GM20431 (cell line): ENCODE measurements around the gene NTN5.

Experiments
- in situ Hi-C: fragments of 300-500 bp; cut with MseI, MboI; formaldehyde crosslinking; loops from one replicate; pipeline ENCODE4 v1.15.0; 2020; ENCODE audit warnings: low sequenced_read_pairs; ENCODE audit not compliant: unreplicated experiment

Gene NTN5

DNA sequence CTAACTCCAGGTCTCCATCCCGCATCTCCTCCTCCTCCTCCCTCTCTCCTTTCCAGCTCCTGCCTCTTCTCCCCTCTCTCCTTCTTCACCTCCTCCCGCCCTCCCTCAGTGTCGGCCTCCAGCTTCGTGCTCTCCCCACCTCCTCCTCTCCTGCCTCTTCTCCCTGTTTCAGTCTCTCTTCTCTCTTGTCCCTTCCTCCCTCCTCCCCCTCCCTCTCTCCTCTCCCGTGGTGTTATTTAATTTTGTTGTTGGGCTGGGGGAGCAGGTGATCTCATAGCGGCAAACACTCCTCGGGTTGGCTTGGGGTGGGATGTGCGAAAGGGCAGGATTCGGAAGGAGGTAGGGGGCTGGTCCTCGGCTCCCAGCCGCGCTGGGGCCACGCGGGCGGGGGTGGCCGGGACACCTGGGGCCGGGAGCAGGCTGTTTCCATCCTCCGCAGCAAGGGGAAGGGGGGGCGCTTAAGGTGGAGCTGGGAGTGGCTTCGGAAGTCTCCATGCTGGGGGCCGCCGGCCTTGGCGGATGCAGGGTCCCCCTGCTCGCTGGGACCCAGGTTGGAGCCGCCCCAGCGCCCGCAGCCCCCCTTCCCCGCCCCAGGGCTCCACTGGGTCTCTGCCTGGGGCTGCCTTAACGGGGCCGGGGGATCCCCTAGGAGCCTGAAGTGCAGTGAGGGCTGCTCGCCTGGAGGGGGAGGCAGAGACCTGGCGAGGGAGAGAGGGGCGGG lies 26.7 kb downstream of the NTN5 start, which contains the start of gene CA11:
CA11 (minus strand) TSS at position 187 of the 721 bp plus-strand sequence. CDS start 555 bp downstream, outside the sequence.
- in situ Hi-C loops = no loop called here

- in situ Hi-C loops = no loop called here
These were observed 27.2 kb downstream of the NTN5 start for GRCh38 chr19:48645620-48646000.

GRCh38 chr19:48644839-48645619 lies 27.8 kb downstream of the NTN5 start:
- in situ Hi-C loops = no loop called here

DNA sequence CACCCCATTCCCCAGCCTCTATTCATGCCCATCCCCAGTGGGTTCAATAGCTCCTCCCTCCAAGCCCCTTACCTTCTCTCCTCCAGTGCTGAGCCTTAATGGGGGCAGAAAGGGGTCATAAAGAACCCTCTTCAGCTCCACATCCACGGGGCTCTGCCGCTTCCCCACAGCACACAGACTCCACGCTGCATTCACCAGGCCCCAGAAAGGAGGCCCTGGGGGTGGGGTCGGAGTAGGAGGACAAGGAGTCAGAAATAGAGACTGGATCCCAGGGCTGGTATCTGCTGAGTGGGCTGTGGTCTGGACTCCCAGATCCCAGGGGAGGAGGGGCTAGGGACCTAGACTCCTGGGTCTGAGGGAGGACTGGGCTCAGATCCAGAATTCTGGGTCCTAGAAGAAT lies 28.5 kb downstream of the NTN5 start:
- in situ Hi-C loops = no loop called here

GRCh38 chr19:48642862-48643261 lies 30.0 kb downstream of the NTN5 start:
- in situ Hi-C loops = no loop called here

DNA sequence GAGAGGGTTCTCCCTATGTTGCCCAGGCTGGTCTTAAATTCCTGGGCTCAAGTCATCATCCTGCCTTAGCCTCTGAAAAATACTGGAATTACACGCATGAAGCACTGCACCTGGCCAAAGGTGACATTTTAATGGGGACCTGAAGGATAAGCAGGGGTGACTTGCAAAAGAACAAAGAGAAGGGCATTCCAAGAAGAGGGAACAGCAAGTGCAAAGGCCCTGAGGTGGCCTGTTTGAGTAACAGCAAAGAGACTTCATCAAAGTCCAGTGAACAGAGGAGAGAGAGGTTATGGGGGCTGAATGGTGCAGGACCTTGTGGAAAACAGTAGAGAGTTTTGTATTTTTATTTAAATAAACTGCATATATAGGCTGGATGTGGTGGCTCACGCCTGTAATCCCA lies 31.0 kb downstream of the NTN5 start:
- in situ Hi-C loops = no loop called here

DNA sequence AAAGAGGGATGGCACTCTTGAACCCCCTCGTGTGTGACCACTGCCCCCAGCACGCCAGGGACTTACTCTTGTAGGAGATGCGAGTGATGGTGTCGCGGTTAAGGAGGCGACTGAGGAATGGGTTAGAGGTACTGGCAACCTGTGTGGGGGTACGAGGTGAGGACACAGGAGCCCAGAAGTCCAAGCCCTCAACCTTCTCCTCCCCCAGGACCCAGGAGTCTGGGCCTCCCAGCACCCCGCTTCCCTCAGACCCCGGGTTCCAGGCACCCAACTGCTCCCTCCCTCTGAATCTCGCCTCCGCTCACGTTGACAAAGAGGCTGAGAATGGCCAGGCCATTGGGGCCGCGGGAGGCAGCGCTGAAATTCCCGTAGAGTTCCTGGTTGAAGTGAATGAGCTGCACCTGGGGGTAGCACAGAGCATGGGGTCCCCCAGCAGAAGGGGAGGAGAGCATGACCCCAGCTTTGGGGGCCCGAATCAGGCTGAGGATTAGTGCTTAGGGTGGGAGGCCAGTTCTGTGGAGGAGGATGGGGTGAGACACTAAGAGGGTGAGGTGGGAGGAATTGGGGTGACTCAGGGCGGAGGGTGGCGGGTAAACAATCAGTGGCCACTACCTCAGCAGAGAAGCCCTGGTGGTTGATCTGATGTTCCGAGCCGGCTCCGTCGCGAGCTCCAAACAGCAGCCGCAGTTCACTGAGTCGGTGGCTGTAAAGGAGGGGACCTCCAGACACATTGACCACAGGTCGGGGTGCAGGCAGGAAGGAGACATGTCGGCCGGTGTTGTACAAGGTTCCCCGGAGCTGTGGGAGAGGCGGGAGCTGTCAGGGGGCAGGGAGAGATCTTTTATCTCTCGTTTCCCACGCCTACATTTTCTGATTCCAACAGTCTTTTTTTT lies 33.1 kb downstream of the NTN5 start:
- in situ Hi-C loops = no loop called here

GRCh38 chr19:48638831-48639381 lies 33.9 kb downstream of the NTN5 start:
- in situ Hi-C loops = no loop called here

- in situ Hi-C loops = no loop called here
These were observed 34.6 kb downstream of the NTN5 start for GRCh38 chr19:48637948-48638830.

DNA sequence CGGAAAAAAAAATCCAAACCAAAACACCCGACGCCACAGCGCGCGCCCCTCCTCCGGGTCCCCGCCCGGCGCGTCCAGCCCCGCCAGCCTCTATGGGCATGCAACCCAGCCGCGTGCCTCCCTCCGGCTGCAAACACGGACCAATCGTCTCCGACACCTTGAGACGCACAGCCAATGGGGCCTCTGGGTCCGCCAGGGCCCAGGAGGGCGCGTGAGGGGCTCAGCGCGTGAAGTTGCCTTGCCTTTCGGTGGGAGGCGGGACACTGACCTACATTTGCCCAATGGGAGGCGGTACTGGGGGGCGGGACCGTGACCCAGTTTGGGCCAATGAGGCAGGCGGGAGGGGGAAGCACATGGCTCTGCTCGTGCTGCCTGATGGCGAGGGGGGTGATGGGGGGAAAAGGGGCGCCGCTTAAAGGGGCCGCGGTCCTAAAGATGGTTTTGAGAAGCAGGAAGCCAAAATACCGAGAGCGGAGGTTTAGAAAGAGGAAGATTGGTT lies 35.3 kb downstream of the NTN5 start:
- in situ Hi-C loops = no loop called here

DNA sequence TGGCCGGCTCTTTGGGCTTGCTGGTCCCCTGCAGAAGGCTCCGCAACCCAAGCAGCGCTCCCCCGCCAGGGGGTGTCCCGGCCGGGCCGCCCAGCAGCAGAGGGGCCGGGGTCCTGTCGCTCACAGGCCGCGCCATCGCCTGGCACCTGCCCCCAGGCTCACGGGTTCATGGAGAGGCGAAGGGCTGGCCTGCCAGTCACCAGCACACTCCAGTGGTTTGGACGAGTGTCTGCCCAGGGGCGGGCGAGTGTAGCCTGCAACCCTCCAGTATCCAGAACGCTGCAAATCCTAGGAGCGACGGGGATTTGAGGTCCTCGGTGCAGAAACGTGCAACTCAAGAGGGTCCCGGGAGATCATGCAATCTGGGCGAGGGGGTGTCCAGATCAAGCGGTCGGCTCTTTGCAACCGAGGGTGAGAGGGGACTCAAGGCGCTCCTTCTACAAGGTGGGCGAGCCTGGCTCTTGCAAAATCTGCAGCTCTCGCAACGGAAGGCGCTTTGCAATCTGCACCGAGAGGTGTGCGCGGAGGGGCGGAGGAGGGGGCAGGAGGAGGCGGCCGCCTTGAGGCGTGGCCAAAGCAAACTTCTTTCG lies 35.9 kb downstream of the NTN5 start, which contains the start of gene DBP:
DBP (minus strand) TSS at position 521 of the 590 bp plus-strand sequence; CDS start at position 136, 385 bp downstream.
- in situ Hi-C loops = no loop called here

DNA sequence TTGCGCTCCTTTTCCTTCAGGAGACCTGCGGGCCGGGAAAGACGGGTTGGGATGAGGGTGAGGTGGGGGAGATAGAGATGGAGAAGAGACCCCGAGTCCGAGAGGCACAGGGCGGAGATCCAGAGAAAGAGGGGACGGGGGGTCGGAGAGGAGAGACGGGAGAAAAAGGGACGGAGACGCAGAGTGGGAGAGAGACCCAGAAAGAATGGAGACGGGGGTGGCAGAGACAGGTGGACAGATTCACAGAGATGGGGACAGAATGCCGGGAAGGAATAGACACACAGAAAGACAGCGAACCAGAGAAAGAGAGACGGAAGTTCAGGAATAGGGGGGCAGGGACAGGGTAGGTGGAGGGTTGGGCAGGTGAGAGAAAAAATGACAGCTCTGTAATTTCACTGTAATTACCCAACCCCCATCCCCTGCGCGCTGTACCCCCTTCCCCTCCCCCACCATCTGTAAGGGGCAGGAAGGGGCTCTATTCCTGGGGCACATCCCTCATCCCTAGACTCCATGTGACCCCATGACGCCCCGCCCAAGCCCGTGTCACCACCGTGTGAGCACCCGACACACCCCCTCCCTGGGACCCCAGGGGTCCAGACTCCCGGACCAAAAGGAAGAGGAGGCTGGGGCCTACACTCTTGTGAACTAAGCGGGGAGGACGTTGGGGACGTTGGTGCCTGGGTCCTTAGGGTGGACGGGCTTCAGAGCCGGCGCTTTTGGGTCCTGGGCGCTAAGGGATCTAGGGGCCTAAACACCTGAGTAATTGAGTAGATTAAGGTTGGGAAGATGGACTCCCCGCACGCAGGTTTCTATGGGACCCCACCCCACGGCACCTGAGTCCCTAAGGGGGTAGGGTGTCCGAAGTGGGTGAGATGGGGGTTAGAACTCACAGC lies 36.6 kb downstream of the NTN5 start:
- in situ Hi-C loops = no loop called here

DNA sequence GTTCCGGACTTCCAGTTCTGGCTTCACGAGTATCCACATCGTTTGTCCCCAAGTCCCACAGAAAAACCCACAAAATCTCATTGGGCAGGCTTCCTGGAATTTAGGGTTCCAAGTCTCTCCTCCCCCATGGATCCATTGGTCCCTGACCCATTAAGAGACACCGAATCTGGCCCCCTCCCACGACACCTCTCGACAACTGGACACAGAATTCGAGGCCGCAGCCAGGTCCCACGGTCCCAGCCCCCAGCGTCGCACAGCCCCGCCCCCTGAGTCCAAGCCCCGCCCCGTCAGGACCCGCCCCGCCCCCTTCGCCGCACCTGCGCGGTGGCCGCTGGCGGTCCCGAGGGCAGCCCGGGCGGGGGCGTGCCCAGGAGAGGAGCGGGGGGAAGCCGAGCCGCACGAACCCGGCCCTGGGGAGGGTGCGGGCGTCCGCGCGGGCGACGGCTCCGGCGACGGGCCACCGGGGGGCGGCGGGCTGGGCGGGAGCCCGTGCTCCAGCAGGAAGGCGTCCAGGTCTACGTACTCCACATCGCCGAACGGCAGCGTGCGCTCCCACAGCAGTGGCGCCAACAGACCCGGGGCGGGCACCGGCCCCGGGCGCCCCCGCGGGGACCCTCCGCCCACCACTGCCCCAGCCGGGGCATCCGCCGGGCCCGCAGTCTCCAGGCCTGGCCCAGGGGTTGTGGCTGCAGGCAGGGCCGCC lies 37.4 kb downstream of the NTN5 start:
- in situ Hi-C loops = no loop called here

DNA sequence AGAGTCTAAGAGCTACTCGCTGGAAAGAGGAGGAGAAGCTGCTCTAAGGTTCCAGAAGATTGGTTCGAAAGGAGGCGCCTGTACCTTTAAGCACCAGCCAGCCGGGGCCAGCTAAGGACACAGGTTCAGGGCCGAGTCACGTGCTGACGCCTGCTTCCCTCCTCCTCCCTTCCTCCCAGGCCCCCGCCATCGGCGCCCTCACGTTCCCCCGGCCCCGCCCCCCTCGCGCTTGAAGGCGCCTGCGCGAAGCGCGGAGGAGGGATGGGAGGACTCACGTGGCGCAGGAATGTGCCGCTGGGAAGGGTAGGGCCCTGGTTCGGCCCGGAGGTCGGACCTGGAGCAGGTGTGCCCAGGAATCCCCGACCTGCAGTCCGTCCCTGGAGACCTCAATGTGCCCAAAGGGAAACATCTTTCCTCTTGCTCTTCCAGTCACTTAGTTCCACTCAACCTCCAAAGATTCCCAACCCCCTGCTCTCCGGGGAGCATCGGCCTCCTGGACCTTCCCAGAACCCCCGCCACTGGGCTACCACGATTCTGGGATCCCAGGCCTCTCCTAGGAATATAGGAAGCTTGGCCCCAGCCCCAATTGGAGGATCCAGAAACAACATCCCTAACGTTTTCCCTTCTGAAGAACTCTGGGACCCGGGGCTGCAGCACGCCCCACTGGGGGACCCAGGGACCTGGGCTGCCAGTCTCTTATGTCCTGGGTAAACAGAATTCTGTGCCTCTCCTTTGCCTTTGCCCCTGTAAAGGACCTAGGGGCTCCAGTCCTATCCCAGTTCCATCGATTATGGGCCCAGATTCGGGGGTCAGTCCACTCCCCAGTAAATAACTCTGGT lies 38.2 kb downstream of the NTN5 start:
- in situ Hi-C loops = no loop called here

- in situ Hi-C loops = no loop called here
These were observed 38.8 kb downstream of the NTN5 start for GRCh38 chr19:48634036-48634342.
